WERI-Rb-1 (cell line): Measurements from ENCODE around the gene OSBPL10.

Experiments used
- DNase-seq: peaks from one replicate; pipeline ENCODE4 v3.0.0-alpha.2; 2020
- H3K27ac ChIP-seq: fragments of 250-450 bp; sonication (Bioruptor Pico); 2 replicates; pipeline ENCODE4 v1.5.1; 2020; ENCODE audit warnings: mild to moderate bottlenecking, moderate library complexity
- H3K27me3 ChIP-seq: fragments of 250-450 bp; sonication (Bioruptor Pico); 2 replicates; pipeline ENCODE4 v1.5.1; 2021; ENCODE audit warnings: mild to moderate bottlenecking, low read depth, moderate library complexity; ENCODE audit not compliant: insufficient read depth, severe bottlenecking
- H3K36me3 ChIP-seq: fragments of 250-450 bp; sonication (Bioruptor Pico); 2 replicates; pipeline ENCODE4 v1.5.1; 2020; ENCODE audit warnings: mild to moderate bottlenecking, moderate library complexity
- H3K4me3 ChIP-seq: 2 replicates; pipeline ENCODE4 v1.5.1; 2011; ENCODE audit warnings: low read depth, mild to moderate bottlenecking, control low read depth, low read length
- H3K9me3 ChIP-seq: fragments of 250-450 bp; sonication (Bioruptor Pico); 2 replicates; pipeline ENCODE4 v1.5.1; 2021; ENCODE audit warnings: mild to moderate bottlenecking, moderate library complexity; ENCODE audit not compliant: severe bottlenecking
- TF ChIP-seq, protein P1 (sequence below): IDR thresholded peaks from 2 replicates; pipeline ENCODE4 v1.5.1; 2011; ENCODE audit warnings: low read depth, mild to moderate bottlenecking, control low read depth, inconsistent platforms, low read length

Gene OSBPL10

GRCh38 chr3:31947162-31947561 is 33.9 kb downstream of the OSBPL10 start:
- Histone ChIP-seq H3K36me3 (no peaks in the 10 kb centered on the region), H3K27me3 (no peaks in the 10 kb centered on the region), H3K27ac (no peak overlapping the region), H3K4me3 (no peak overlapping the region), H3K9me3 (no peaks in the 10 kb centered on the region)
- DNase-seq = no peak
- TF ChIP-seq, protein P1, sequence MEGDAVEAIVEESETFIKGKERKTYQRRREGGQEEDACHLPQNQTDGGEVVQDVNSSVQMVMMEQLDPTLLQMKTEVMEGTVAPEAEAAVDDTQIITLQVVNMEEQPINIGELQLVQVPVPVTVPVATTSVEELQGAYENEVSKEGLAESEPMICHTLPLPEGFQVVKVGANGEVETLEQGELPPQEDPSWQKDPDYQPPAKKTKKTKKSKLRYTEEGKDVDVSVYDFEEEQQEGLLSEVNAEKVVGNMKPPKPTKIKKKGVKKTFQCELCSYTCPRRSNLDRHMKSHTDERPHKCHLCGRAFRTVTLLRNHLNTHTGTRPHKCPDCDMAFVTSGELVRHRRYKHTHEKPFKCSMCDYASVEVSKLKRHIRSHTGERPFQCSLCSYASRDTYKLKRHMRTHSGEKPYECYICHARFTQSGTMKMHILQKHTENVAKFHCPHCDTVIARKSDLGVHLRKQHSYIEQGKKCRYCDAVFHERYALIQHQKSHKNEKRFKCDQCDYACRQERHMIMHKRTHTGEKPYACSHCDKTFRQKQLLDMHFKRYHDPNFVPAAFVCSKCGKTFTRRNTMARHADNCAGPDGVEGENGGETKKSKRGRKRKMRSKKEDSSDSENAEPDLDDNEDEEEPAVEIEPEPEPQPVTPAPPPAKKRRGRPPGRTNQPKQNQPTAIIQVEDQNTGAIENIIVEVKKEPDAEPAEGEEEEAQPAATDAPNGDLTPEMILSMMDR = no peak

- no peak overlapping the region for H3K27ac ChIP-seq
These were observed 34.5 kb downstream of the OSBPL10 start for GRCh38 chr3:31946484-31947081.

GRCh38 chr3:31945738-31946052 is 35.4 kb downstream of the OSBPL10 start:
- H3K27ac ChIP-seq = no peak overlapping the region
- DNase-seq = no peak
- no peaks in the 10 kb centered on the region for H3K27me3 ChIP-seq
- H3K36me3 ChIP-seq = no peaks in the 10 kb centered on the region
- H3K9me3 ChIP-seq = no peaks in the 10 kb centered on the region
- no peak overlapping the region for H3K4me3 ChIP-seq
- TF ChIP-seq, protein P1 = no peak

More at GRCh38 chr3:31946484-31947081, 34.5 kb downstream of the OSBPL10 start:
- Histone ChIP-seq H3K27me3 (no peaks in the 10 kb centered on the region), H3K9me3 (no peaks in the 10 kb centered on the region), H3K36me3 (no peaks in the 10 kb centered on the region), H3K4me3 (no peak overlapping the region)
- TF ChIP-seq, protein P1 = no peak
- DNase-seq = no peak

DNA sequence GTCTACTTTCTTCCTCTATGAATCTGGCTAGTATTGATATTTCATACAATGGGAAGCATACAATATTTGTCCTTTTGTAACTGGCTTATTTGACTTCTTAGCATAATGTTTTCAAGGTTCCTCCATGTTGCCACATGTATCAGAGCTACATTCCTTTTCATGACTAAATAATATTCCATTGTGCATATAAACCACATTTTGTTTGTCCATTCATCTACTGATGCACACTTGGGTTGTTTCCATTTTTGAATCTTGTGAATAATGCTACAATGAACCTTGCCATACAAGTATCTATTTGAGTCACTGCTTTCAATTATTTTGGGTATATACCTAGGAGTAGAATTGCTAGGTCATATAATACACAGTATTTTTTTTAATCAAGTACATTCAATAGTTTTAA is 38.0 kb downstream of the OSBPL10 start:
- DNase-seq = no peak
- TF ChIP-seq, protein P1 = no peak
- Histone ChIP-seq H3K27me3 (no peaks in the 10 kb centered on the region), H3K9me3 (no peaks in the 10 kb centered on the region), H3K4me3 (no peak overlapping the region), H3K27ac (no peak overlapping the region), H3K36me3 (no peaks in the 10 kb centered on the region)

DNA sequence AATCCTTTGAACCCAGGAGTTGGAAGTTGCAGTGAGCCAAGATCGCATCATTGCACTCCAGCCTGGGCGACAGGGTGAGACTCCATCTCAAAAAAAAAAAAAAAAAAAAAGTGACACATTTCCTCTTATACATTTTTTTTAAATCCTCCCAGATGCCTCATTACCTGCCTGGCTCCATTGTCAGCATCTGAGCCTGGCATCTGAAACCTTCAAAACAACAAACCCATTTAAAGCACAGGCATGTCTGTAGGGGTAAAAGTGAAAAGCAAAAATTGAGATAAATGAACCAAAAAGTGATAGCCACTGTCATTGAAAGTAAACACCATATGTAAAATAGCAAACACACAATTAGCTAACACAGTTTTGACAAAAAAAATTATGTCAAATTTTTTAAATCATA is 38.6 kb downstream of the OSBPL10 start:
- DNase-seq = no peak
- H3K9me3 ChIP-seq = no peaks in the 10 kb centered on the region
- H3K27me3 ChIP-seq = no peaks in the 10 kb centered on the region
- no peaks in the 10 kb centered on the region for H3K36me3 ChIP-seq
- no peak overlapping the region for H3K27ac ChIP-seq
- TF ChIP-seq, protein P1 = no peak
- H3K4me3 ChIP-seq = no peak overlapping the region

GRCh38 chr3:31937225-31937624 is 43.8 kb downstream of the OSBPL10 start:
- H3K36me3 ChIP-seq = no peaks in the 10 kb centered on the region
- DNase-seq = no peak
- H3K4me3 ChIP-seq = no peak overlapping the region
- TF ChIP-seq, protein P1 = no peak
- no peak overlapping the region for H3K27ac ChIP-seq
- H3K27me3 ChIP-seq = no peaks in the 10 kb centered on the region
- no peaks in the 10 kb centered on the region for H3K9me3 ChIP-seq
